ENCODE data around the gene VIPR2.
"Not testable (repeated sequence)": the region's sequence is repeated elsewhere in the genome, so short reads cannot be mapped to it uniquely, and the experiment has no call there.

Gene VIPR2

DNA sequence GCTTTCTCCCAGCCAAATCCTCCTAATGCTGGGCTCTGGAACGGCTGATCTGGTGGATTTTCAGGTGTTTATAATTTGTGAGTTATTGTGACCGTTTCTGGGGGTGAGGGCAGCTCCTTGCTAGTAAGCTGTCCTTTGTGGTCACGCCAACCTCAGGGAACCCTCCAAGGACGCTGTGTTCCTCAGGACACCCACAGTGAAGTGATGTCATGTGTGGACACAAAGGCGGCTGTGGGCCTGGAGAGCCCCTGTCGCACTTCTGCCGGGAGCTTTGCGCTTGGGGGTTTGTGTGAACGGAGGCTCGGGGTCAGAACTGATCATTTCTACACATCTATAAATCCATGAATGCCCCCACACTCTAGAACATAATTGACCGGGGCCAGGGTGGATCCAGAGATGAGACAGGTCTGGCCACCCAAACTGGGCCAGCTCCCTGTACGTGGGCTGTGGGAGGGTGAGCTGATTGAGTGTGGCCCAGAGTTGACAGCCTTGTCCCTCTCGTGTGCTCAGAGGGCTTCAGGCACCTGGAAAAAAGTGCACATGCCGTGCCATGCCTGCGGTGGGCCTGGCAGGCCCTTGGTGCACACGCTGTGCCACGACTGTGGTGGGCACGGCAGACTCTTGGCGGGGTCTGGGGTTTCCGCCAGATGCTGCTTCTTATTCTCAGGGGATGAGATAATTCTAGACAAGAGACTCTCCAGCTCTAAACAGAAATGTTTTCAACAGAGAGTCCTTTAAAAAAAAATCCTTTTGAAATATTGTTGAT, 130.2 kb downstream of the VIPR2 start:
- FAIRE-seq: no peak
- TF ChIP-seq POLR2A (IDR thresholded peaks at IDR 0.05; ENCODE audit: low read depth, low read length): no peak
- DNase-seq (ENCODE audit: insufficient read length, low spot score): no peak

DNA sequence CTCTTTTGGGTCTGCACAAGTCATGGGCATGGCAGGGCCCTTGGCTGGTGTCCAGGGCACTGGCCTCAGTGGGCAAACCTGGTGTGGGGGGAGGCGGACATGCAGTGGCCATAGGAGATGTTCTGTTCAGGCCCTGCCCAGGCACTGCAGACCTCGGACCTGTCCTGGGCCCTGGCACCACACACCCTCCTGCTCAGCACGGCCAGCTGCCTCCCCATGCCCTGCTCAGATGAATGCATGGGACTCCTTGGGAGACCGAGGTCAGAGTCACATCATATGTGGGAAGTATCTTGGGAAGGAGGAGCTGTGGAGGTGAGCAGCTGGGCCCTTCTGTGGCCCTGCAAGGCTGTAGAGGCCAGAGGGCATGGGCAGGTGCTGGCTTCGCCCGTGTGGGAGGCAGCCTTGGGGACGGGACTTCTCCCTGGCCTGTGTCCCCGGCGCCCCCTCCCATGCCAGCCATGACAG, 130.8 kb downstream of the VIPR2 start:
- no peak for FAIRE-seq
- TF ChIP-seq POLR2A (IDR thresholded peaks at IDR 0.05; ENCODE audit: low read depth, low read length): no peak

DNA sequence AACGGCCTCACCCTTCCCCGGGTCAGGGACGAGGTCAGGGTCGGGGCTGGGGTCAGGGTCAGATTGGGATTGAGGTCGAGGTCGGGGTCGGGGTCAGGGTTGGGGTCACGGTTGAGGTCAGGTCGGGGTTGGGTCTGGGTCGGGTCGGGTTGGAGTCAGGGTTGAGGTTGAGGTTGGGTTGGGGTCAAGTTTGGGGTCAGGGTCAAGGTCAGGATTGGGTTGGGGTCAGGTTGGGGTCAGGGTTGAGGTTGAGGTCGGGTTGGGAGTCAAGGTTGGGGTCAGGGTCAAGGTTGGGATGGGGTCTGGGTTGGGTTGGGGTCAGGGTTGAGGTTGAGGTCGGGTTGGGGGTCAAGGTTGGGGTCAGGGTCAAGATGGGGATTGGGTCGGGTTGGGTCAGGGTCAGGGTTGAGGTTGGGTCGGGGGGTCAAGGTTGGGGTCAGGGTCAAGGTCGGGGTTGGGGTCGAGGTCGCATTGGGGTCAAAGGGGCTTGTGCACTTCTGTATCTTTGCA, 131.4 kb downstream of the VIPR2 start:
- FAIRE-seq (no peak), DNase-seq (ENCODE audit: insufficient read length, low spot score) (no peak)
- TF ChIP-seq POLR2A (IDR thresholded peaks at IDR 0.05; ENCODE audit: low read depth, low read length): no peak

More for the DNA sequence above, 130.8 kb downstream of the VIPR2 start:
- DNase-seq (ENCODE audit: insufficient read length, low spot score): no peak

DNA sequence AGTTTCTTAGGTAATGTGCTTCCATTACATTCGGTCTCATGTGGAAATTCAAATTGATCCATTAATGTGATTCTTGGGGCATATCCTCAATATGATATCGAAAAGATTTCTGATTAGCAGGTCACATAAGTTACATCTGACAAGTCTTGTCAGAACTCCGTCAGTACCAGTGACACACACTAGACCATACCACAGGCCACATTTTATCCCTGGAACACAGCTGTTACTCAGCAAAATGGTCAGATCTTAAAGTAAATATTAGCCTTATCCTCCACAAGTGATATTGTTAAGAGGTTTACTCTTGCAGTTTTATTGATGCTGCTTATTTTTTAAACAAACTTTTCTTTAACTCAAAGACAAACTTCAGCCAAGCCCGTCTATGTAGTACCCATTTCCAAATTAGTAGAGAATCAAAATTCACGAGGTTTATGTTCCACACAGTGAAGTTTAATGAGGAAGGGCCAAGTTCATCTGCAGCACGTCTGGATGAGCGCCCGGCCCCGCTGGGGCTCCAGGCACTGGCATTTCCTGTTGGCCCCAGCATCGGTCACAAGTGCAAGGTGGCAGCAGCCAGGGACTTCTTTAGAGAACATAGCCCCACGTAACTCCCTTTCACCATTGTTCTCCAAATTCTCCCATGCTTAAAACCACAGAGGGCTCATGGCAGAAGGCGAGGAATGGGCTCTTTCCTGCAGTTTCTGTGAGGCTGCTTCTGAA, 132.2 kb downstream of the VIPR2 start:
- no peak for TF ChIP-seq POLR2A (IDR thresholded peaks at IDR 0.05; ENCODE audit: low read depth, low read length)
- no peak for DNase-seq (ENCODE audit: insufficient read length, low spot score)
- no peak for FAIRE-seq

DNA sequence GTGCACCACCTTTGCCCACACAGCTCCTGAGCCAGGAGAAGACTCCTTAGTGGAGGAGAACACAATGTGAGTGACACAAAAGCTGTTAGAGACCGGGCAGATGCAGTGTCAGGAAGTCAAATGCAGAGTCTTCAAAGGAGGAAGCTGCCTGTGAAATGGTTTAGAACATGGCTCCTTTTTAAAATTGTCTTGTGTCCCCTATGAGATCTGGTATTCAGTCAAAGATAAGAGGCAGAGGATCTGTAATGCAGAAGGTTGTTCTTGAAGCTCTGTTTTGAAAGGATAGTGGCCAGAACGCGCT, 133.0 kb downstream of the VIPR2 start:
- no peak for DNase-seq (ENCODE audit: insufficient read length, low spot score)
- no peak for TF ChIP-seq POLR2A (IDR thresholded peaks at IDR 0.05; ENCODE audit: low read depth, low read length)

DNA sequence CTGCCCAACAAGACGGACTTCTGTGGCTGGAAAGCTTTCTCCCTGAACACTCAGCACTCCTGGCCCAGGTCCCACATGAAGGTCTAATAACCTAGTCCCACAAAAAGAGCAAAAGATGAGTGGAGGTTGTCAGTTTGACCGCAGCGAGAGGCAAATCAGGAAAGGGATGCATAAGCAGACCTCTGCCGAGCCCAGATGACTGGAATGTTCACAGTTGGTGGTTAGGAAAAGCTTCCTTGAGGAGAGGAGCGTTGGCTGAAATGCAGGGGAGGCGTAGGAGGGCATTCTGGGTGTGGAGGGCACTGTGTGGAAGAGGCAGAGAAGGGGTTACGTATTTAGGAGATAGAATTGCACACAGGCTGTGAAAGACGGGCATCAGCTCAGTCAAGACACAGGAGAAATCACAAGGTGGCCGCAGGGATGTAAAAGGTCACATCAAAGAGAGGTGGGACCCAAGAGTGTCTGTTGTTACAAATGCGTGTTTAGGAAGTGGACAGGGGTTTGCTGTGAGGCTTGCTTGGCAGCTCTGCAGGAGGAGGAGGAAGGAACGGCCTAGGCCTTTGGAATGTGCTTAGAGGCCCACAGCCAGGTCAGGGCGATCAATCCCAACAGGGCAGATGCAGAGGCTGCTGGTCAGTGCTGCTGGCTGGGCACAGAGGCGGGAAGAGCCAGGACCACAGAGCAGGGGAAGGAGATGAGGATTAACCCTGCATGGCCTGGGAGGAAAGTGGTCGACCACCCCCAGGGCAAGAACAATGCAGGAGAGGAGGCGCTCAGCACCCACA, 133.5 kb downstream of the VIPR2 start:
- DNase-seq (ENCODE audit: insufficient read length, low spot score) (no peak), FAIRE-seq (no peak)
- no peak for TF ChIP-seq POLR2A (IDR thresholded peaks at IDR 0.05; ENCODE audit: low read depth, low read length)

More for the DNA sequence above, 133.0 kb downstream of the VIPR2 start:
- FAIRE-seq: no peak

GRCh38 chr7:159010411-159010810, 134.3 kb downstream of the VIPR2 start:
- no peak for TF ChIP-seq POLR2A (IDR thresholded peaks at IDR 0.05; ENCODE audit: low read depth, low read length)
- no peak for FAIRE-seq

DNA sequence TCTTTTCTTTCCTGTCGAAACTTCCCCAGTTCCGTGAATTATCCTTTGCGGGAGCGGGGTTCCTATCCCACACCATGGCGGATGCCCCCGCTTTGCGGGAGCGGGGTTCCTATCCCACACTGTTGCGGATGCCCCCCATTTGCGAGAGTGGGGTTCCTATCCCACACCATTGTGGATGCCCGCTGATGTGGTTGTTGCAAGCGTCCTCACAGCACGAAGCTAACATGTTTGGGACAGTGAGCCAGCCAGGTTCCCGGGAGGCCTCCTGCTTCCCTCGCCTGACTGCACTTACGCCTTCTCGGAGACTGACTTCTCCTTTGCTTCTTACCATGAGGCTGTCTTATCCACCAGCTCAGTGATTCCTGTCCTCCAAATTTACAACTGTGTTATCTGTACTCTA, 134.7 kb downstream of the VIPR2 start:
- DNase-seq (ENCODE audit: insufficient read length, low spot score): no peak
- FAIRE-seq: no peak

More at GRCh38 chr7:159010411-159010810, 134.3 kb downstream of the VIPR2 start:
- DNase-seq (ENCODE audit: insufficient read length, low spot score): no peak

GRCh38 chr7:159008417-159008816, 136.2 kb downstream of the VIPR2 start:
- DNase-seq (ENCODE audit: insufficient read length, low spot score) (no peak), FAIRE-seq (no peak)
- no peak for TF ChIP-seq POLR2A (IDR thresholded peaks at IDR 0.05; ENCODE audit: low read depth, low read length)

More for the DNA sequence above, 134.7 kb downstream of the VIPR2 start:
- no peak for TF ChIP-seq POLR2A (IDR thresholded peaks at IDR 0.05; ENCODE audit: low read depth, low read length)

GRCh38 chr7:159007996-159008389, 136.7 kb downstream of the VIPR2 start:
- no peak for FAIRE-seq
- no peak for TF ChIP-seq POLR2A (IDR thresholded peaks at IDR 0.05; ENCODE audit: low read depth, low read length)
- DNase-seq (ENCODE audit: insufficient read length, low spot score): no peak

GRCh38 chr7:159007364-159007995, 137.2 kb downstream of the VIPR2 start:
- FAIRE-seq: no peak
- no peak for TF ChIP-seq POLR2A (IDR thresholded peaks at IDR 0.05; ENCODE audit: low read depth, low read length)
- no peak for DNase-seq (ENCODE audit: insufficient read length, low spot score)

DNA sequence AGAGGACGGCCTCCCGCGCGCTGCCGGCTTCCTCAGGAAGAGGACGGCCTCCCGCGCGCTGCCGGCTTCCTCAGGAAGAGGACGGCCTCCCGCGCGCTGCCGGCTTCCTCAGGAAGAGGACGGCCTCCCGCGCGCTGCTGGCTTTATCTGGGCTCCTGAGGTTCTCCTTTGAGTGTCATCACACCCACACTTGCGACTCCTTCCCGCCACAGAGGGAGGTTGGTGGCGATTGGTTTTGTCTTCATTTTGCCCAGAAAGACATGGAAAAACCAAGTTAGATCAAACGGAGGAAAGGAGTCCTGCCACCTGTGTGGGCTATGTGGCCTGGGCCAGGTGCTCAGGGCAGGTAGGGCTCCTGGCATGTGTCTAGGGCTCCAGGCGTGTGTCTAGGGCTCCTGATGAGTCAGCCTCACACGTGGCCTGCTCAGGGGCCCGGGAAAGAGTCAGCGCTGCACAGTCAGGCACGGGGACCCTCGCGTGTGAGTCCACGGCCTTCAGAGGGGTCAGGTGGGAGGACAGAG, 138.0 kb downstream of the VIPR2 start:
- DNase-seq (ENCODE audit: insufficient read length, low spot score) (no peak), FAIRE-seq (no peak)
- TF ChIP-seq POLR2A (IDR thresholded peaks at IDR 0.05; ENCODE audit: low read depth, low read length): no peak

GRCh38 chr7:159006022-159006609, 138.6 kb downstream of the VIPR2 start:
- FAIRE-seq; DNase-seq (ENCODE audit: insufficient read length, low spot score): not testable (repeated sequence)
